AG04449 (cell line): ENCODE data around the gene CXorf49.

ENCODE experiments used
- CTCF ChIA-PET: fragments of 350-600 bp; formaldehyde crosslinking; extraction: SDS; loops from one replicate; lab custom pipeline; 2021; ENCODE audit warnings: antibody characterized with exemption; lab: Yijun Ruan, JAX
- POLR2A ChIA-PET: fragments of 400-600, 350-600 bp; formaldehyde crosslinking; extraction: SDS; loops from one replicate; lab custom pipeline; 2020; ENCODE audit warnings: antibody characterized with exemption, inconsistent platforms; lab: Yijun Ruan, JAX
- DNase-seq: peaks from one replicate; pipeline ENCODE4 v3.0.0-alpha.2; 2010; ENCODE audit warnings: low read depth, low spot score
- H3K4me3 ChIP-seq: 2 replicates; pipeline ENCODE4 v1.5.1; 2011; ENCODE audit warnings: low read depth, mild to moderate bottlenecking, control low read depth, low read length
- TF ChIP-seq, protein P1 (sequence below): IDR thresholded peaks from one replicate; pipeline ENCODE4 v1.5.1; 2011; ENCODE audit warnings: mild to moderate bottlenecking, moderate library complexity, low read length, control low read depth, inconsistent platforms; ENCODE audit not compliant: insufficient read depth; ENCODE audit errors: missing control alignments

CXorf49 gene

DNA sequence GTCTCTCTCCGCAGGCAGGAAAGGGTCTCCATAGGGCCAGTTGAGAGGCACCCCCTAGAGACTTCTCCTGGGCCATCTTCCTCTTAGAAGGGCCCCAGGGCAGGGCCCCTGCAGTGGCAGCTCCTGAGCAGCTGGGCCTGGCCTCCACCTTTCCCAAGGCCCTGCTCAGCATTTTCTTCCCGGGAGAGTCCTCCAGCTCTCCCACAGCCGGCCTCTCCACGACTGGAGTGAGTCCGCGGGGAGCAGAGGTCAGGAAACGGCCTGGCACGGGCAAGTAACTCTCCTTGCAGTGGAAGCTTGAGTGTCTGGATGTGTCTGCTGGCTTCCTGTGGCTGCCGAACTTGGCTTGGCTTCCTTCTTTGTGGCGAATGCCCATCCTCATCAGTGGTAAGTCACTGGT lies 52.3 kb downstream of the CXorf49 start:
- DNase-seq, result no peak
- ChIA-PET CTCF (no interaction called here), POLR2A (no interaction called here)
- TF ChIP-seq, protein P1, sequence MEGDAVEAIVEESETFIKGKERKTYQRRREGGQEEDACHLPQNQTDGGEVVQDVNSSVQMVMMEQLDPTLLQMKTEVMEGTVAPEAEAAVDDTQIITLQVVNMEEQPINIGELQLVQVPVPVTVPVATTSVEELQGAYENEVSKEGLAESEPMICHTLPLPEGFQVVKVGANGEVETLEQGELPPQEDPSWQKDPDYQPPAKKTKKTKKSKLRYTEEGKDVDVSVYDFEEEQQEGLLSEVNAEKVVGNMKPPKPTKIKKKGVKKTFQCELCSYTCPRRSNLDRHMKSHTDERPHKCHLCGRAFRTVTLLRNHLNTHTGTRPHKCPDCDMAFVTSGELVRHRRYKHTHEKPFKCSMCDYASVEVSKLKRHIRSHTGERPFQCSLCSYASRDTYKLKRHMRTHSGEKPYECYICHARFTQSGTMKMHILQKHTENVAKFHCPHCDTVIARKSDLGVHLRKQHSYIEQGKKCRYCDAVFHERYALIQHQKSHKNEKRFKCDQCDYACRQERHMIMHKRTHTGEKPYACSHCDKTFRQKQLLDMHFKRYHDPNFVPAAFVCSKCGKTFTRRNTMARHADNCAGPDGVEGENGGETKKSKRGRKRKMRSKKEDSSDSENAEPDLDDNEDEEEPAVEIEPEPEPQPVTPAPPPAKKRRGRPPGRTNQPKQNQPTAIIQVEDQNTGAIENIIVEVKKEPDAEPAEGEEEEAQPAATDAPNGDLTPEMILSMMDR, result no peak
- H3K4me3 ChIP-seq, result no peak overlapping the region

DNA sequence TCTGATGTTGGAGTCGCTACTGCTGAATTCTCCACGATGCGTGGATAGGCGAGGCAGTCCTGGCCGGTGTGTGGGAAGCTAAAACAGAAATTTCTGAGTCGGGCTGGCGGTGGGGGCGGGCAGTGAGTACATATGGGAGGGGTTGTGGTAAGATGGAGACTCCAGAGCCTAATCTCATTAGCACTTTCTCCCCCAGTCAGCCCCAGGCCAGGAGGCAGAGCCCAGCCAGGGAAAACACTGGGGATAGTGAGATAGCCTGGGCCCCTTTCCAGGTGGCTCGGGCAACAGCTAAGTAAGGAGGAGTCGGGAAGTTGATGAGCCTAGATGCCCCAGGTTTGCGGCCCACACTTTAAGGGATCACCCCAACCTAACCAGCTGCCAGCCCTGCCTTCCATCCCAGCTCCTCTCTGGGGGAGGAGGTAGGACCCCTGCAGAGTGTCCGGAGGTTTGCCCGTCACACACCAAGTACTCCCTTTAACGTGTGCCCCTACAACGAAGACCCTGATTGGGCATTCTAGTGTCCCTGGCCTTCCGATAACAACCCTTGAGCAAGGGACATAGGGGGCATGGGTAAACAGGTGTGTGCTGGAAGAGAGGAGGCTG lies 53.1 kb downstream of the CXorf49 start:
- ChIA-PET POLR2A (no interaction called here), CTCF (no interaction called here)
- TF ChIP-seq, protein P1, result no peak
- H3K4me3 ChIP-seq, result no peak overlapping the region
- DNase-seq, result no peak
